Neural crest cell (in vitro differentiated cells): ENCODE results near the gene FHL2. TPM values are rescaled to one million over a fixed set of nuclear protein-coding genes. Genes with fewer than 3 reads are reported as not detected.

Experiments
- DNase-seq: peaks from one replicate; pipeline ENCODE4 v3.0.0; 2021; ENCODE audit warnings: low read depth, mixed read lengths, low spot score
- H3K27ac Mint-ChIP-seq: one replicate; pipeline ENCODE4 v1.8.0; 2021; ENCODE audit warnings: mild to moderate bottlenecking, mixed read lengths; ENCODE audit not compliant: unreplicated experiment
- H3K27me3 Mint-ChIP-seq: 2 replicates; pipeline ENCODE4 v1.8.0; 2021; ENCODE audit warnings: low read depth, mild to moderate bottlenecking, mixed read lengths
- H3K36me3 Mint-ChIP-seq: 2 replicates; pipeline ENCODE4 v1.8.0; 2021; ENCODE audit warnings: low read depth, mild to moderate bottlenecking, mixed read lengths
- H3K4me1 Mint-ChIP-seq: 2 replicates; pipeline ENCODE4 v1.8.0; 2021; ENCODE audit warnings: mixed read lengths
- H3K4me3 Mint-ChIP-seq: one replicate; pipeline ENCODE4 v1.8.0; 2021; ENCODE audit warnings: mild to moderate bottlenecking, mixed read lengths
- H3K9me3 Mint-ChIP-seq: 2 replicates; pipeline ENCODE4 v1.8.0; 2021; ENCODE audit warnings: mixed read lengths
- total RNA-seq: library from RNA; stranded (reverse); gene quantifications from 2 replicates; pipeline ENCODE4 v1.2.1, GENCODE V29; 2021
- TF ChIP-seq, protein P1 (sequence below): fragments of 200-600 bp; sonication (generic); conservative IDR thresholded peaks from 2 replicates; pipeline ENCODE4 v1.5.0; 2021; ENCODE audit warnings: antibody characterized with exemption, mild to moderate bottlenecking

Gene FHL2
- total RNA-seq, 1 donor from 2014 or later, result 4.8 TPM

- no peak for DNase-seq
- Mint-ChIP-seq H3K9me3 (no peaks in the 10 kb centered on the region), H3K27ac (no peak overlapping the region), H3K36me3 (no peaks in the 10 kb centered on the region), H3K4me1 (peaks cover 4% of the 10 kb centered on the region), H3K27me3 (peaks cover 24% of the 10 kb centered on the region), H3K4me3 (no peak overlapping the region)
- TF ChIP-seq, protein P1, sequence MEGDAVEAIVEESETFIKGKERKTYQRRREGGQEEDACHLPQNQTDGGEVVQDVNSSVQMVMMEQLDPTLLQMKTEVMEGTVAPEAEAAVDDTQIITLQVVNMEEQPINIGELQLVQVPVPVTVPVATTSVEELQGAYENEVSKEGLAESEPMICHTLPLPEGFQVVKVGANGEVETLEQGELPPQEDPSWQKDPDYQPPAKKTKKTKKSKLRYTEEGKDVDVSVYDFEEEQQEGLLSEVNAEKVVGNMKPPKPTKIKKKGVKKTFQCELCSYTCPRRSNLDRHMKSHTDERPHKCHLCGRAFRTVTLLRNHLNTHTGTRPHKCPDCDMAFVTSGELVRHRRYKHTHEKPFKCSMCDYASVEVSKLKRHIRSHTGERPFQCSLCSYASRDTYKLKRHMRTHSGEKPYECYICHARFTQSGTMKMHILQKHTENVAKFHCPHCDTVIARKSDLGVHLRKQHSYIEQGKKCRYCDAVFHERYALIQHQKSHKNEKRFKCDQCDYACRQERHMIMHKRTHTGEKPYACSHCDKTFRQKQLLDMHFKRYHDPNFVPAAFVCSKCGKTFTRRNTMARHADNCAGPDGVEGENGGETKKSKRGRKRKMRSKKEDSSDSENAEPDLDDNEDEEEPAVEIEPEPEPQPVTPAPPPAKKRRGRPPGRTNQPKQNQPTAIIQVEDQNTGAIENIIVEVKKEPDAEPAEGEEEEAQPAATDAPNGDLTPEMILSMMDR, result no peak
Measured at GRCh38 chr2:105402809-105403208, 4.0 kb upstream of the FHL2 start.

GRCh38 chr2:105401867-105402266 lies 3.0 kb upstream of the FHL2 start:
- Mint-ChIP-seq H3K4me1 (peaks cover 9% of the 10 kb centered on the region), H3K4me3 (no peak overlapping the region), H3K36me3 (no peaks in the 10 kb centered on the region), H3K27ac (no peak overlapping the region), H3K9me3 (no peaks in the 10 kb centered on the region), H3K27me3 (peaks cover 31% of the 10 kb centered on the region)
- TF ChIP-seq, protein P1, result no peak
- no peak for DNase-seq

GRCh38 chr2:105400138-105400540 lies 1.3 kb upstream of the FHL2 start:
- H3K4me3 Mint-ChIP-seq, result peak overlapping the region; percentile 73
- H3K27ac Mint-ChIP-seq, result no peak overlapping the region
- H3K36me3 Mint-ChIP-seq, result no peaks in the 10 kb centered on the region

DNA sequence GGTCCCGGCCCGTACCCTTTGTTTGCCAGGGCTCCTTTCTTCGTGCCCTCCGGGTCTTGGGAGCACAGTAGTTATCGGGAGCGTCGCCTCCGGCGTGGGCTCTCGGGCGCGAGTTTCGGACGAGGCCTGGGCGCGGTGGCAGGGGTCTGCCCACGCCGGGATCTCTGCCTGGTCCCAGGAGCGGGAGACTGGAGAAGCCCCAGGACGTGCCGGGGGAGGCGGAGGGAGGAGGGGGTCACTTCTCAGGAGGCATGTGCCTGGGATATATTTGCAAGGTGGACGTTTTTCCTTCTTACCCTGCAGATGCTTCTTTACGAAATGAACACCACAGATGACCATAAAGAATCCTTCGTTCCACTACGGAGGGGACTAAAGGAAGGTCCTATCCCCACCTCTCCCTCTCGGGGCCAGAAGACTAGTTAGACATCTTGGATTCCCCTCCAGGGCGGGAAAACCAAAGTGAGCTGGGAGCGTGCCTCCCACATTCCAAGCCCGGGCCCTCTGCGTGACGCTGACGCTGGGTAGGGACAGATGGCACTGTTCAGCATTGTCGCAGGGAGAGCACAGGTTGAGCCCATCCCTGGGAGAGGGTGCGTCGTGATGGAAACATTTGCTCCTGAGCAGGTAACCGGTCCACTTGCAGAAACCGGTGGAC lies 483 bp upstream of the FHL2 start:
- H3K4me3 Mint-ChIP-seq, result peak overlapping the region; percentile 73
- H3K27ac Mint-ChIP-seq, result no peak overlapping the region
- no peak for DNase-seq
- H3K36me3 Mint-ChIP-seq, result no peaks in the 10 kb centered on the region
- peaks cover 33% of the 10 kb centered on the region for H3K27me3 Mint-ChIP-seq
- H3K4me1 Mint-ChIP-seq, result peaks cover 15% of the 10 kb centered on the region
- TF ChIP-seq, protein P1, result no peak
- no peaks in the 10 kb centered on the region for H3K9me3 Mint-ChIP-seq

More at GRCh38 chr2:105400138-105400540, 1.3 kb upstream of the FHL2 start:
- Mint-ChIP-seq H3K4me1 (peaks cover 15% of the 10 kb centered on the region), H3K9me3 (no peaks in the 10 kb centered on the region), H3K27me3 (peaks cover 33% of the 10 kb centered on the region)
- TF ChIP-seq, protein P1, result no peak
- no peak for DNase-seq

DNA sequence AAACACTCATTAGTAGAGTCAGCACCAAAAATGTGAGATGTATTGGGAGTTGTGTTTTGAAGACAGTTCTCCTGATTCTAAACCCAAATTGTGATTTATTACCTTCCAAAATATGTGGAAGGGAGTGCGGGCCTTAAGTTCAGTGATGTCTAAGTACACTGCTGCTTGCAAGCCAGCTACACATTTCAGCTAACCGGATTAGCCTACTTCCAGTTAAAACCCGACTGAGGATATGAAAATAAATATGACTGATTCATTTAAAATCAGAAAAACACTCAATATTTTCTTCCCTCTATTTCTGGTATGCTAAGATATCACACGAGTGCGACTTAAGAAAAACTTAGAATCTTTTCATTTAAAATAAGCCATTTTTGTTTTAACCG lies 907 bp downstream of the FHL2 start:
- Mint-ChIP-seq H3K36me3 (no peaks in the 10 kb centered on the region), H3K4me1 (peaks cover 15% of the 10 kb centered on the region), H3K9me3 (no peaks in the 10 kb centered on the region), H3K4me3 (peak overlapping the region; percentile 88), H3K27me3 (peaks cover 28% of the 10 kb centered on the region), H3K27ac (no peak overlapping the region)
- TF ChIP-seq, protein P1, result no peak
- DNase-seq, result no peak
